ENCODE measurements around the gene STAC2. TPM values are rescaled to one million over a fixed set of nuclear protein-coding genes. Genes with fewer than 3 reads are reported as not detected.
A peak's percentile ranks its signal among the peaks of the same experiment; 100 is the strongest.

The STAC2 gene
- total and polyA plus RNA-seq, 2 of the 13 experiments (the other 11 are each of a cell fraction or from before 2014, with no cell fraction given): not detected

DNA sequence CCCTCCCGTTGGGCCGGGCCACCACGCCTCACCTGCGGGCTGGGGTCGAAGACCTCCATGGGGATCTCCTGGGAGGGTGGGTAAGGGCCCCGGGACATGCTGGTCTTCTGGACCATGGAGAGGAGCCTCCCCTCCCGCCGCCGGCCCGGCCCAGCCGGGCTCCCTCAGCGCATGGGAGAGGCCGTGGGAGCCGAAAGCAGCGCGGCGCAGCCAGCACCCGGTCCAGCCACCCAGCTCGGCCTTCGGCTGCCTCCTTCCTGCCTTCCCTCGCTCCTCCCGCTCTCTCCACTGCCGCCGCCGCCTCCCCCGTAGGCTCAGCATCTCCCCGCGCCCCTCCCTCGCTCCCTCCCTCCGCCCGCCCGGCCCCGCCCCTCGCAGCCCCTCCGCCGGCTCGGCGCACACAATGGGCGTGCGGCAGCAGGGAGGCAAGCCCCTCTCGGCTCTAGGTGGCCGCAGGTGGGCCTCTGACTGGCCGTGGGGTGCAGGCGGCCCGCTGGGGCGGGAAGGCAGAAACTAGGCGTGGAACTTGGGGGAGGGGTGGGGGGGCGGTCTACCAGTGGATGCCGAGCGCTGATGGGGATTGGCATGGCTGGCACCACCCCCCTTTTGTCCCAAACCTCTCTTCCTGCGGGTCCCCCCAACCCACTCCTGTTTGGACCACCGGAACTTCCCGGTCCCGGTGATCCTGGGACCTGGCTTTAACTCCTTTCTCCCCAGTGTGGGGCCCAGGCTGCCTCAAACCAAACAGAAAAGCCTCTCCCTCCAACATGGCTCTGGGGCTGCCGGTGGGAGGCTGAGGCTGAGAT is 28.2 kb downstream of the STAC2 start, which contains the start of gene CACNB1 (continued):
- TF ChIP-seq GZF1 (CRISPR knock-in tag; IDR thresholded peaks at IDR 0.05): no peak
- 0 out of 2 replicates have a peak, but pooled peaks have one; percentile 12 for TF ChIP-seq PHF8 (CRISPR knock-in tag; IDR thresholded peaks at IDR 0.05)
- no peak for TF ChIP-seq NONO (IDR thresholded peaks at IDR 0.05)
- TF ChIP-seq NONO (CRISPR knock-in tag; conservative IDR thresholded peaks at IDR 0.05): peak; percentile 70; the same call in 1 of the 2 replicates
- TF ChIP-seq MZF1 (CRISPR knock-in tag; IDR thresholded peaks at IDR 0.05; ENCODE audit: borderline replicate concordance): no peak
- TF ChIP-seq, protein P1, sequence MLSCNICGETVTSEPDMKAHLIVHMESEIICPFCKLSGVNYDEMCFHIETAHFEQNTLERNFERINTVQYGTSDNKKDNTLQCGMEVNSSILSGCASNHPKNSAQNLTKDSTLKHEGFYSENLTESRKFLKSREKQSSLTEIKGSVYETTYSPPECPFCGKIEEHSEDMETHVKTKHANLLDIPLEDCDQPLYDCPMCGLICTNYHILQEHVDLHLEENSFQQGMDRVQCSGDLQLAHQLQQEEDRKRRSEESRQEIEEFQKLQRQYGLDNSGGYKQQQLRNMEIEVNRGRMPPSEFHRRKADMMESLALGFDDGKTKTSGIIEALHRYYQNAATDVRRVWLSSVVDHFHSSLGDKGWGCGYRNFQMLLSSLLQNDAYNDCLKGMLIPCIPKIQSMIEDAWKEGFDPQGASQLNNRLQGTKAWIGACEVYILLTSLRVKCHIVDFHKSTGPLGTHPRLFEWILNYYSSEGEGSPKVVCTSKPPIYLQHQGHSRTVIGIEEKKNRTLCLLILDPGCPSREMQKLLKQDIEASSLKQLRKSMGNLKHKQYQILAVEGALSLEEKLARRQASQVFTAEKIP (CRISPR knock-in tag; IDR thresholded peaks at IDR 0.05; ENCODE audit: borderline replicate concordance): no peak
- no peak for TF ChIP-seq ONECUT2 (CRISPR knock-in tag; IDR thresholded peaks at IDR 0.05)
- peak; percentile 31 for TF ChIP-seq PHF5A (CRISPR knock-in tag; IDR thresholded peaks at IDR 0.05; ENCODE audit: low read depth, unreplicated experiment)
- no peak for TF ChIP-seq SNAPC2 (CRISPR knock-in tag; IDR thresholded peaks at IDR 0.05)
- no peak for TF ChIP-seq FOSL2 (CRISPR knock-in tag; IDR thresholded peaks at IDR 0.05)
- TF ChIP-seq, protein P2, sequence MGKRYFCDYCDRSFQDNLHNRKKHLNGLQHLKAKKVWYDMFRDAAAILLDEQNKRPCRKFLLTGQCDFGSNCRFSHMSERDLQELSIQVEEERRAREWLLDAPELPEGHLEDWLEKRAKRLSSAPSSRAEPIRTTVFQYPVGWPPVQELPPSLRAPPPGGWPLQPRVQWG (CRISPR knock-in tag; IDR thresholded peaks at IDR 0.05; ENCODE audit: borderline replicate concordance, low read depth): no peak
- peak; percentile 56; the same call in 1 of the 2 replicates for TF ChIP-seq ZNF782 (CRISPR knock-in tag; IDR thresholded peaks at IDR 0.05; ENCODE audit: borderline replicate concordance)
- no peak for TF ChIP-seq U2AF1 (optimal IDR thresholded peaks at IDR 0.05; ENCODE audit: low read depth, low read length)
- no peak for TF ChIP-seq THAP11 (CRISPR knock-in tag; IDR thresholded peaks at IDR 0.05)
- TF ChIP-seq ZNF44 (CRISPR knock-in tag; IDR thresholded peaks at IDR 0.05): no peak
- TF ChIP-seq, protein P3, sequence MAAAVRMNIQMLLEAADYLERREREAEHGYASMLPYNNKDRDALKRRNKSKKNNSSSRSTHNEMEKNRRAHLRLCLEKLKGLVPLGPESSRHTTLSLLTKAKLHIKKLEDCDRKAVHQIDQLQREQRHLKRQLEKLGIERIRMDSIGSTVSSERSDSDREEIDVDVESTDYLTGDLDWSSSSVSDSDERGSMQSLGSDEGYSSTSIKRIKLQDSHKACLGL (CRISPR knock-in tag; IDR thresholded peaks at IDR 0.05): no peak
- TF ChIP-seq, protein P4, sequence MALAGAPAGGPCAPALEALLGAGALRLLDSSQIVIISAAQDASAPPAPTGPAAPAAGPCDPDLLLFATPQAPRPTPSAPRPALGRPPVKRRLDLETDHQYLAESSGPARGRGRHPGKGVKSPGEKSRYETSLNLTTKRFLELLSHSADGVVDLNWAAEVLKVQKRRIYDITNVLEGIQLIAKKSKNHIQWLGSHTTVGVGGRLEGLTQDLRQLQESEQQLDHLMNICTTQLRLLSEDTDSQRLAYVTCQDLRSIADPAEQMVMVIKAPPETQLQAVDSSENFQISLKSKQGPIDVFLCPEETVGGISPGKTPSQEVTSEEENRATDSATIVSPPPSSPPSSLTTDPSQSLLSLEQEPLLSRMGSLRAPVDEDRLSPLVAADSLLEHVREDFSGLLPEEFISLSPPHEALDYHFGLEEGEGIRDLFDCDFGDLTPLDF (CRISPR knock-in tag; IDR thresholded peaks at IDR 0.05): no peak
- no peak for TF ChIP-seq ETV6 (CRISPR knock-in tag; conservative IDR thresholded peaks at IDR 0.05)
- TF ChIP-seq CCAR2 (optimal IDR thresholded peaks at IDR 0.05; ENCODE audit: low read depth, low read length): no peak
- TF ChIP-seq, protein P5, sequence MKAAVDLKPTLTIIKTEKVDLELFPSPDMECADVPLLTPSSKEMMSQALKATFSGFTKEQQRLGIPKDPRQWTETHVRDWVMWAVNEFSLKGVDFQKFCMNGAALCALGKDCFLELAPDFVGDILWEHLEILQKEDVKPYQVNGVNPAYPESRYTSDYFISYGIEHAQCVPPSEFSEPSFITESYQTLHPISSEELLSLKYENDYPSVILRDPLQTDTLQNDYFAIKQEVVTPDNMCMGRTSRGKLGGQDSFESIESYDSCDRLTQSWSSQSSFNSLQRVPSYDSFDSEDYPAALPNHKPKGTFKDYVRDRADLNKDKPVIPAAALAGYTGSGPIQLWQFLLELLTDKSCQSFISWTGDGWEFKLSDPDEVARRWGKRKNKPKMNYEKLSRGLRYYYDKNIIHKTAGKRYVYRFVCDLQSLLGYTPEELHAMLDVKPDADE (CRISPR knock-in tag; IDR thresholded peaks at IDR 0.05): no peak
- no peak for TF ChIP-seq FOSL1 (CRISPR knock-in tag; IDR thresholded peaks at IDR 0.05; ENCODE audit: borderline replicate concordance)
- TF ChIP-seq MAFG (CRISPR knock-in tag; IDR thresholded peaks at IDR 0.05): no peak
- TF ChIP-seq GABPB1 (CRISPR knock-in tag; IDR thresholded peaks at IDR 0.05): peak; percentile 71; the same call in 1 of the 2 replicates
